GM21423 (cell line): Measurements from ENCODE around the gene SCMH1.

Experiments used
- ATAC-seq: cut with Tn5 transposase; IDR thresholded peaks from one replicate; pipeline ENCODE4 v1.9.1; 2021; ENCODE audit warnings: mild to moderate bottlenecking, moderate library complexity; ENCODE audit not compliant: unreplicated experiment

The SCMH1 gene

DNA sequence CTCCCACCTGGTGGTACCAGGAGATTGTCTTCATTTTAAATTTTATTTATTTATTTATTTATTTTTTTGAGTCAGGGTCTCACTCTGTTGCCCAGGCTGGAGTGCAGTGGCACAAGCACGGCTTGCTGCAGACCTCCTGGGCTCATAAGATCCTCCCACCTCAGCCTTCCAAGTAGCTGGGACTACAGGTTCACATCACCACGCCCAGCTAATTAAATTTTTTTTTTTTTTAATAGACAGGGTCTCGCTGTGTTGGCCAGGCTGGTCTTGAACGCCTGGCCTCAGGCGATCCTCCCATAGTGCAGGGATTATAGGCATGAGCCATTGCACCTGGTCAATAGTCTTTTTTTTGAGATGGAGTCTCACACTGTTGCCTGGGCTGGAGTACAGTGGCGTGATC, 229.1 kb downstream of the SCMH1 start:
- no peak for ATAC-seq

DNA sequence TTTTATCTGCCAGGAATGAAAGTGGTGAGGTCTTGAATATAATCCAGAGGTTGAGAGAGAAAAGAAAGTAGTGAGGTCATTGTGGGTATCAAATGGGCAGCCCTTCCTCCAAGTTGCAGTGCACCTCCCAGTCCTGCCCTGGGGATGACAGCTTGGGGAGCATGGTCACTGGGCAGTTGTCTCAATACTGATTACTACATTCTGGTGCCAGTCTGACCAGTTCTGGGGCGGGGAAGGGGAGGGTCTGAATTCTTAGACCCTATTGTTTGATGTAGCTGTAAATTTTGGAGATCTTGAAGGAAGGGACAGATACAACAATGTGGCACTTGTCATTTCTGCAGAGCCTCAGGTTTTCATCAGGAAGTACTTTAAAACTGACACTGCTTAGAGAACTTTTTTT, 231.8 kb downstream of the SCMH1 start:
- no peak for ATAC-seq

- no peak for ATAC-seq
Measured at GRCh38 chr1:41009466-41009865, 232.6 kb downstream of the SCMH1 start.

GRCh38 chr1:41006942-41007865, 234.9 kb downstream of the SCMH1 start:
- no peak for ATAC-seq

DNA sequence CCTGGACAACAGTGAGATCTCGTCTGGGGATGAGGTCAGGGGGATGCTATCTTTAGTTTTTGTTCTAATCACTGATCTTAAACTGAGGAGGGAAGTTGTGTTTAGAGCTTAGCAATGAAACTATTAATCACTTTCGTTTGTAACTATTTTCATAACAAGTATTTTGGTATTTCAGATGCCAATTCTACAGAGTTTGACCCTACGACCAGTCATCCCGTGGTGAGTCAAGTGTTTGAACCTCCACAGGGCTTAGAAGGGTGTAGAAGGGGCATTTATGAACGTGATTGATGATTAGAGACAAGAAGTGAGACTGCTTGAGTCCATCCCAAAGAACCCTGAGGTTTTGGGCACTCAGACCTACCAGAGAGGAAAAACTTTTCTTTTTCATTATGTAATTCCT, 236.2 kb downstream of the SCMH1 start:
- no peak for ATAC-seq

DNA sequence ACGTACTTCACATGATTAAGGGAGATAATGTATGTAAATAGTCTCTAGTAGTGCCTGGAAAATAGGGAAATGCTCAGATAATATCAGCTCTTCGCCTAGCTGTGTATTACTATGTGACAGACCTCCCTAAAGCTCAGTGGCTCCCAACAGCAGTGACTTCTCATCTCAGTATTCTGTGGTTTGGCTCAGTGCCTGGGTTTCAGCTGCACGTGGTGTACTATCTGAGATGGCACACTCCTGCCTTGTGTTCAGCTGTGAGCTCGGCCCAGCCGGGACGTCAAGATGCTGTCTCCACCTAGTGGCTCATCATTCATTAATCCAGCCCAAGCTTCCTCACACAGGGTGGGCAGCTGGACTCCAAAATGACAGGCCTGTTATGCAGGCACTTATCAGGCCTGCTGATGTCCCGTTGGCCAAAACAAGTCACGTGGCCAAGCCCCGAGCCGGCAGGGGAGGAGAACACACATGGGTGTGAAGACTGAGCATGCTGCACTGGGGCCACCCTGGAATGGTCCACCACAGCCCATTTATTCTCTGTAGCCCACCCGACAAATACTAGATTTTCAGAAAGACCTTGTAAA, 238.4 kb downstream of the SCMH1 start:
- ATAC-seq: peak; percentile 95

- no peak for ATAC-seq
Measured at GRCh38 chr1:41003127-41003639, 238.9 kb downstream of the SCMH1 start.

DNA sequence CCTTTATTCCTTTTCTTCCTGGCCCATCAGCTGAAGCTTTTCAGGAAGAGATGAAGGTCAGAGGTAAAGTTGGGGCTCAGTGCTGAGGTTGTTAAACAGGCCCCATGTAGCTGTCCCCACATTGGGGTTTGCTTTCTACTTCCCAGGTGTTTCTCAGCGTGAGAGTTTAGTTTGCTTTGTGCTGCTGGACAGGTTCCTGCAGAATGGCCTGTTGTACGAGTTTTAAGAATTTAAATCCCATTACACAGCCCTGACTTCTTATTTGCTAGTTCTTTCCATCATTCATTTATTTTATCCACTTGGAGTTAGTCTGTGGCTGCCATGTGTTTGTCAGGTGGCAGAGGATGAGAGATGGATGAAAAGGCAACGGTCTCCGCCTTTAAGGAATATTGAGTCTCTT, 243.4 kb downstream of the SCMH1 start:
- no peak for ATAC-seq

DNA sequence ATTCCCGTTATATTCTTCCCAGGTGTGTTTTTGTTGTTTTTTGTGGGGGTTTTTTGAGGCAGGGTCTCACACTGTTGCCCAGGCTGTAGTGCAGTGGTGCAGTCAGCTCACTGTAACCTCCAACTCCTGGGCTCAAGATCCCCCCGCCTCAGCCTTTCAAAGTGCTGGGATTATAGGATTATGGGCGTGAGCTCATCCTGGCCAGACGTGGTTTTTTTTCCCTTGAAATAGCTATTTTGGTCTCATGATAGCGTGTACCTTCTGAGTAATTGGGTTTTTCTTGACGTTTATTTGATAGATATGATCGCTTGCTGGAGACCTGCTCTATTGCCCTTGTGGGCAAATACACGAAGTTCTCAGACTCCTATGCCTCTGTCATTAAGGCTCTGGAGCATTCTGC, 245.0 kb downstream of the SCMH1 start:
- no peak for ATAC-seq

DNA sequence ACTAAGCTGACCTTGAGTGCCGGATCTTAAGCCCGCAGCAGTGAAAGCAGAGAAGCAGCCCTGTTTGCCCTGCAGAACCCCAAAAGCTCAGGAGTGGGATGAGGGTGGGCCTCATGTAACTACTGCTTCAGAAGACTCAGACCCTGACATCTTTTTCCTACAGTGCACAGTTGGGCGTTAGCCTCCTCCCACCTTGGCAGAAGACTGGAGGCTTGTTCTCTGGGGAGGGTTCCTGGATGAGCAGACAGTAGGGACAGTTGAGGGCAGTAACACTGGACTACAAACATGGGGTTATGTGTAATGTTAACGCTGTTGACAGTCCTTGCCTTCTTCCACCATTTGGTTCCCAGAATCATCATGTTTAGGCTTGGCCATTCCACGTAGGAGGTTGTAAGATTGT, 253.0 kb downstream of the SCMH1 start:
- ATAC-seq: no peak

DNA sequence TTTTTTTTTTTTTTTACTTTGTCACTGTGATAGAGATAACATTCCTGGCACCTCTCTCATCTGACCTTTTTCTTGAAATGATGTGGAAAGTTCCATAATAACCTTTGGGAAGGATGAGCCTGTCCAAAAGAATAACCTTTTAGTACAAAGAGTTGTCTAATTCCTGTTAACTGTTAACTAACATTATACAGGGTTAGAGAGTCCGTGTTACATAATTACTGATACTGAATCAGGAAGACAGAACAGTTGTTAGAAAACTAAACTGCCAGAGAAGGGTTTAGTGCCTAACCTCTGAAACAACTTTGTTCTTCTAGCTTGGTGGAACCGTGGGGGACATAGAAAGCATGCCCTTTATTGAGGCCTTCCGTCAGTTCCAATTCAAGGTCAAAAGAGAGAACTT, 253.8 kb downstream of the SCMH1 start:
- ATAC-seq: no peak

DNA sequence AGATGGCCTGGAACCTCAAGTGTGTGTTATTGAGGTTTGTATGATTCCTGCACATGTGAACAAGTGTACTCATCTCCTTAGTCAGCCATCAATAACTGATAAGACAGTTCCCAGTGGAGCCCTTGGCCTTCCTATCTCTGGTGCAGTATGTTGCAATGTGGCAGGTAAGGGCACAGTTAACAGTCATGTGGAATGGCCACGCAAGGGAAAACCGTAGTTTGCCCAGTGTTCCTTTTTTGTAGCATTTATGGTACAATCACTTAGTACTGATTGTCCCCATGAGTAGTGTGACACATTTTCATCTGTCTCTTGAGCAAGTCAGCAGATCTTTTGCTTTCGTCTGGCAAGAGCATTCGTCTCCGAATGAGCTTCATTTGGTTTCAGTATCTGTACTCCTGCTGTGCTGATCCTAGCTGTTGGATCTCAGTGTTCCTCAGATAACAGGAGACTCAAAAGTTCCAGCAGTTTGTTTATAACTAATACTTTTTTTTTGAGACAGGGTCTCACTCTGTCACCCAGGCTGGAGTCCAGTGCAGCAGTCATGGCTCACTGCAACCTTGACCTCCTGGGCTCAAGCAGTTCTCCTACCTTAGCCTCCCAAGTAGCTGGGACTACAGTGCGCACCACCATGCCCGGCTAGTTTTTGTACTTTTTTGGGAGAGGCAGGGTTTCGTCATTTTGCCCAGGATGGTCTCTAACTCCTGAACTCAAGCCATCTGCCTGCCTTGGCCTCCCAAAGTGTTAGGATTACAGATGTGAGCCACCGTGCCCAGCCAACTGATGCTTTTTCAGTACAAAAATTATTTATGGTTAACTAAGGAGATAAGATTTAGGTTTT, 254.4 kb downstream of the SCMH1 start:
- no peak for ATAC-seq

GRCh38 chr1:40986956-40987355, 255.2 kb downstream of the SCMH1 start:
- ATAC-seq: no peak

- ATAC-seq: no peak
Measured at GRCh38 chr1:40986328-40986783, 255.8 kb downstream of the SCMH1 start.

DNA sequence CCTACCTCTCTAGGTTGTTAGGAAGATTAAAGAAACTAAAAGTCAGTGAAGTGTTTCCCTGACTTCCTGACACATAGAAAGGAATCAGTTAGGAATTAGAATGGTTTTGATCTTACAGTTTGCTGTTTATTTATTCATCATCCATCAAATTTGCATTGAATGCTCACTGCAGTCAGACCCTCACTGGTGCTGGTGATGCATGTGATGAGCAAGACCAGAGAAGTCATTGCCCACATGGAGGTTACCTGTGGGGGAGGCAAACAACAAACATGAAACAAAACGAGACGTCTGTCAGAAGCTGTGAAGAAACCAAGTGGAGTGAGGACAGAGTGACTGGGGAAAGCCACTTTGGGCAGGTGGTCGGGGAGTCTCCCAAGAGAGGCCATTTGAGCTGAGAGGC, 256.2 kb downstream of the SCMH1 start:
- no peak for ATAC-seq

DNA sequence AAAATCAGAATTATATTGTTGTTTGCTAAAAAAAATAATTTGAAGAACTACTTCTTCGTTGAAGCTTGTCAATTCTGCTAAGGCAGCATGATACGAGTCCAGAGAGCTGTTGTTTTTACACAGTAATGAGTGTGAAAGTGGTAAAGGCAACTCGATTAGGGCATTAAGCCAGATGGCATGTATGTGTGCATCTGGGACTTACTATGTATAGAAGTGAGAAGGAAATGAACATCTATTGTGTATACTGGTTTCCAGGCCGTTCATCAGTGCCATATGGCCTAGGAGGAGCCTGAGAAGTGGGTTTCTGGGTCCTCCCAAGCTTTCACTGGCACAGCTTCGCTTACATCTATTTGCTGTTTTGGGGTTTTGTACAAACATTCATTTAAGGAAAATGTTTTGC, 256.9 kb downstream of the SCMH1 start:
- ATAC-seq: no peak

DNA sequence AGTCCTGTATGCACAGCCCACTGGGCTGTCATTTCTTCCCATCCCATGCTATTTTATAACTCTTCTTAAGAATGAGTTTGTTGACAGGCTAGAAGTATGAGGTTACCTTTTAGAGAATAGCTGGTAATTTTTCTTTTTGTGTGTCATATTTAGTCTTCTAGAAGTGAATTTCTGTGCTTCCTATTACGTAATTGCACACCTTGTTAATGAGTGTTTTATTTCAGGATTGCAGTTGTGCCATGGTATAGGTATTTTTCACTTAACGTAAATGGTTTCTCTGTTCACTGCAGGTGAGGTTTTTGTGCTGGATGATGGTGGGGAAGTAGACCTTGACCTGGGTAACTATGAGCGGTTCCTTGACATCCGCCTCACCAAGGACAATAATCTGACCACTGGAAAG, 257.6 kb downstream of the SCMH1 start:
- ATAC-seq: no peak

DNA sequence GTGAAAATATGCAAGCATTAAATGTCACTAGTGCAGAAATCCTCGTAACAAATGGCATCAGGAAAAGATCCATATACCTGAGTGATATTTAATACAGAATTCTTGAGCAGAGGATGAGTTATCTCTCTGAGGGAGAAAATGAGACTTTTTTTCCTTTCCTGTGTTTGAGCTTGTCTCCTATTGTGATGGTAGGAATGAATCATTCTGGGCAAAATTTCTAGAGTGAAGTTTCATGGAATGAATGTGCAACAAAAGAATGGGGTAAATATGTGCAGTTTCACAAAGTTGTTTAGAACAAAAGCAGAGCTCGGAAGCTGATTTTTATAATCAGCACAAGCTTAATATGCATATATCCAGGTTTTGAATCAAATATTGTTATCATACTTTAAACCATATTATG, 258.0 kb downstream of the SCMH1 start:
- ATAC-seq: no peak

- ATAC-seq: no peak
Measured at GRCh38 chr1:40983286-40983685, 258.8 kb downstream of the SCMH1 start.

DNA sequence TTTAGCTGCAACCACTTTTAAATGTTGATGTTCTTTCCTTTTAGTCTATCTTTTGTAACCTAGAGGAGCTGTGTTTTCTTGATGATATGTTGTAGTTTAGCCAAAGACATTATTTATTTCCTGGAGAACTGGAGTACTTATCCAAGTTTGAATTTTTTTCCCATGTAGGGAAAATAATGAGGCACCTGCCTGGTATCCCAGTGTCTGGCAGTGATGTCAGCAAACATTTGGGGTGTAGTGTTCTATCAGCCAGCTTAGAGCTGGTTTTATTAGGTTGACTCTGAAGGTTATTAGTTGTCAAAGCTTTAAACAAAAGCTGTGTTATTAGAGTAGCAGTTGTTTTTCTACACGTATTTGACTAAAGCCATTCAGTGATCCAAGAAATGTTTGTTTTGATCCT, 259.4 kb downstream of the SCMH1 start:
- no peak for ATAC-seq

GRCh38 chr1:40981691-40982448, 260.2 kb downstream of the SCMH1 start:
- no peak for ATAC-seq
